Osteocyte (in vitro differentiated cells): ENCODE data around the gene PCDHGA4. TPM values are rescaled to one million over a fixed set of nuclear protein-coding genes. Genes with fewer than 3 reads are reported as not detected.

ENCODE experiments used
- DNase-seq: peaks from one replicate; pipeline ENCODE4 v3.0.0; 2021; ENCODE audit warnings: mixed read lengths; ENCODE audit not compliant: unreplicated experiment; ENCODE audit errors: extremely low spot score
- H3K27ac Mint-ChIP-seq: one replicate; pipeline ENCODE4 v1.8.0; 2021; ENCODE audit warnings: mild to moderate bottlenecking, mixed read lengths; ENCODE audit not compliant: unreplicated experiment
- H3K27me3 Mint-ChIP-seq: one replicate; pipeline ENCODE4 v1.8.0; 2021; ENCODE audit warnings: mixed read lengths; ENCODE audit not compliant: unreplicated experiment
- H3K36me3 Mint-ChIP-seq: one replicate; pipeline ENCODE4 v1.8.0; 2021; ENCODE audit warnings: mixed read lengths; ENCODE audit not compliant: unreplicated experiment
- H3K4me1 Mint-ChIP-seq: one replicate; pipeline ENCODE4 v1.8.0; 2021; ENCODE audit warnings: mixed read lengths; ENCODE audit not compliant: unreplicated experiment
- H3K4me3 Mint-ChIP-seq: one replicate; pipeline ENCODE4 v1.8.0; 2021; ENCODE audit warnings: mild to moderate bottlenecking, moderate library complexity, mixed read lengths; ENCODE audit not compliant: unreplicated experiment
- H3K9me3 Mint-ChIP-seq: one replicate; pipeline ENCODE4 v1.8.0; 2021; ENCODE audit warnings: mixed read lengths; ENCODE audit not compliant: unreplicated experiment
- CTCF ChIP-seq: fragments of 200-600 bp; sonication (generic); IDR thresholded peaks from 2 replicates; pipeline ENCODE4 v1.5.0; 2021; ENCODE audit warnings: antibody characterized with exemption, mild to moderate bottlenecking, moderate library complexity
- total RNA-seq: library from RNA; stranded (reverse); gene quantifications from 2 replicates; pipeline ENCODE4 v1.2.1, GENCODE V29; 2021

Gene PCDHGA4
- total RNA-seq, 1 donor from 2014 or later: 0.27 TPM

GRCh38 chr5:141319699-141320098, 35.1 kb upstream of the PCDHGA4 start:
- no peak for TF ChIP-seq CTCF
- peaks cover 66% of the 10 kb centered on the region for H3K36me3 Mint-ChIP-seq
- peak overlapping the region; percentile 98 for H3K4me3 Mint-ChIP-seq
- DNase-seq: no peak
- H3K4me1 Mint-ChIP-seq: peaks cover 12% of the 10 kb centered on the region
- no peaks in the 10 kb centered on the region for H3K27me3 Mint-ChIP-seq
- H3K9me3 Mint-ChIP-seq: peaks cover 54% of the 10 kb centered on the region
- H3K27ac Mint-ChIP-seq: peak overlapping the region; percentile 100

DNA sequence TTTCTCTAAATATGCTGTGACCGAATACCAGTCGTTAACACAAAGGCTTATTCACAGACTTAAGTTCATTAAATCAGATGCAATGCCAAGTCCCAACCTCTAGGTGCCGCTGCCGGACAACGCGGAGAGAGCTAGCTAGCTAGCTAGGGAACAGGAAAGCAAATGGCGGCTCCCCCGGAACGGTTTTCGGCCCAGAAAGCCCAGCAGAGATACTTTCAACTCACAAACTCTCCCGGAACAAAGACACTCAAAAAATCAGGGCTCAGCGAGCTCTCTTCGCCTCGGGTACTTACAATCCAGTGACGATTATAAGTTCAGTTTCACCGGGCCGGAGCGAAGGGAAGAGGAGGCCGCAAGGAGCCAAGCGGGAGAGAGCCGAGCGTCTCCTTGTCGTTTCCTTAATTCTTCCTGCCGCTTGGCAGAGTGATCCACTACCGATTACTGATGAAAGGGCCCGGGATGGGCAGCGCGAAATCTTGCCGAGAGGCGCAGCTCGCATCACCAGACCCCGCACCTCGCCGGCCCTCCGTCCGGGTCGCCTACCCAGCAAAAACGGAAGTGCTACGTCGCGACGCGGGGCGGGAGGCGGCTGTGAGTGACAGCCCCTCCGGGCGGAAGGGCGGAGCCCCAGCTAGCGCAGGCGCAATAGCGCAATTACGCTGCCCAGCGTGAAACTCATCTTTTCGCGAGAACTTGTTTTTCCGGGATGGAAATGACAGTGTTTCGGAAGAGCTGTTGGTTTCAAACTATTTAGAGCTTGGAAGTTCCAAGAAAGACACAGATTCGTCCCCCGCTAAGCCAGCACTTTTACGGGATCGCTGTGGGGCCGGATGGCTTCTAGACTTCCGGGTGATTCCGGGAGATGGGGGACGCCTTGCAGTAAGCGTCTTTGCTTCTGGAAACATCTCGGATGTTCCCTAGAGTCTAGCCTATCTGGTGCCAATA, 34.3 kb upstream of the PCDHGA4 start, which contains the start of gene TAF7:
TAF7 (minus strand) TSS at position 560 of the 945 bp plus-strand sequence. CDS start 740 bp downstream, outside the sequence.
- Mint-ChIP-seq H3K36me3 (peaks cover 58% of the 10 kb centered on the region), H3K4me3 (peak within 1 kb of the TSS; percentile 98), H3K4me1 (peaks cover 12% of the 10 kb centered on the region), H3K27ac (peak within 1 kb of the TSS; percentile 100), H3K9me3 (peaks cover 50% of the 10 kb centered on the region), H3K27me3 (no peaks in the 10 kb centered on the region)
- DNase-seq: peak; percentile 97
- peak; percentile 90 for TF ChIP-seq CTCF

GRCh38 chr5:141322261-141322660, 32.6 kb upstream of the PCDHGA4 start:
- Mint-ChIP-seq H3K27ac (no peak overlapping the region), H3K27me3 (no peaks in the 10 kb centered on the region), H3K36me3 (peaks cover 42% of the 10 kb centered on the region), H3K4me3 (no peak overlapping the region), H3K4me1 (peaks cover 12% of the 10 kb centered on the region), H3K9me3 (peaks cover 47% of the 10 kb centered on the region)
- DNase-seq: no peak
- TF ChIP-seq CTCF: no peak

DNA sequence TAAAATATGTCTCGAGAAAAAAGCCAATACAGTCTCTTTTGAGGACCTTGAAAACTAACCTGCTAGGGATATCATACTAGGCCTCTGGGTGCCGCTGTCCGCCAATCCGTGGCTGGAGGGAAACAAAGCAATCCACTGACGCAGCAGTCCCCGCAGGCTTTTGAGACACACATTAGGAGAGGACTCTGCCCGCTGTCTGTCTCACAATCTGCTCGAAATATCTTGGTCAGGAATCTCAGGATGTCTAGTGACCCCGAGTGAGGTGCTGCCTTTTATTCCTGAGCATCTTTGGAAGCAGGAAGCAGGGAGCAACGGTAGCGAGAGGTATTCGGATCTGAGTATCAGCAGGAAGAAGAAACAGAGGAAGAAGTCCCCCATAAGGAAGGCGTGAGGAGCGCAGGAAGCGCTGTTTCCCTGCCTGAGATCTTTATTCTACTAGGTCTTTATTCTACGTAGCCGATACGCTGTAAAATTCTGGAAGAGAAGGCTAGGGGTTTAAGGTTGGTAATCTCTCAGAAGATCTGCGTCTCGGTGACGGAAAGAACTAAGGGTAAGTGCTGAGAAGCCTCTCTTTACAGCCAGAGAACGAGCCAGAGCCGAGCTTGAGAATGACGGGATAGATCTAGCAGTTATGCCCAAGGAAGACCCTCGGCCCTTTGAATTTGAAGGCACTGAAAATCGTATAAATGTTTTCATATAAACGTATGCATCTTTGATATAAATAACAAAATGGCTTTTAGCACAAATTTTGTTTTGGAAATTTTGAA, 28.6 kb upstream of the PCDHGA4 start:
- no peaks in the 10 kb centered on the region for H3K27me3 Mint-ChIP-seq
- H3K9me3 Mint-ChIP-seq: peaks cover 29% of the 10 kb centered on the region
- peak; percentile 13 for TF ChIP-seq CTCF
- DNase-seq: no peak
- H3K4me3 Mint-ChIP-seq: no peak overlapping the region
- H3K27ac Mint-ChIP-seq: no peak overlapping the region
- H3K4me1 Mint-ChIP-seq: no peaks in the 10 kb centered on the region
- peaks cover 6% of the 10 kb centered on the region for H3K36me3 Mint-ChIP-seq

DNA sequence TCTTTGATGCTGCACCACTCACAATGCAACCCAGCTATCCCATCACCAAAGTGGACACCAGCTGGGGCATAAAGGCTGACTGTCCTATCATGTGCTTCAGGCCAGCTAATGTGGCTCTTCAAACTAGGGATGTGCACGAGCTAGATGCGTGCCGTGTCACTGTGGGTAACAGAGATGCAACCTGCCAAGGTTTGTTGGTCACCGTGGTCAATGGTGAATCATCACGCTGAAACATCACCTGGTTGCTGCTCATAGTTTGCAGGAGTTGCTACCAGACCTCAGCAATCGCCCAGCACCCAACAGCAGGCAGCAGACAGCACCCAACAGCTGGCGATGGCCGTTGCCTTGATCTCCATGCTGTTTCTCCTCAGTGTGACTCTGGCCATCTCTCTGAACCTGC, 26.6 kb upstream of the PCDHGA4 start:
- peaks cover 25% of the 10 kb centered on the region for H3K9me3 Mint-ChIP-seq
- no peaks in the 10 kb centered on the region for H3K27me3 Mint-ChIP-seq
- no peak for TF ChIP-seq CTCF
- no peak overlapping the region for H3K27ac Mint-ChIP-seq
- no peak overlapping the region for H3K4me3 Mint-ChIP-seq
- DNase-seq: no peak
- H3K36me3 Mint-ChIP-seq: no peaks in the 10 kb centered on the region
- no peaks in the 10 kb centered on the region for H3K4me1 Mint-ChIP-seq
